IgD-negative memory B cell (primary cell): ENCODE measurements around the gene TNFRSF21. TPM values are rescaled to one million over a fixed set of nuclear protein-coding genes. Genes with fewer than 3 reads are reported as not detected.
A peak's percentile ranks its signal among the peaks of the same experiment; 100 is the strongest.
"Not testable (repeated sequence)": the region's sequence is repeated elsewhere in the genome, so short reads cannot be mapped to it uniquely, and the experiment has no call there.

Experiments
- H3K27ac Mint-ChIP-seq, 3 donors: one replicate each; pipeline ENCODE4 v1.8.0; 2020 to 2022; ENCODE audit warnings: mild to moderate bottlenecking in 3 of 3, mixed read lengths in 3 of 3, moderate library complexity in 1 of 3
- H3K27me3 Mint-ChIP-seq: one replicate; pipeline ENCODE4 v1.8.0; 2021; ENCODE audit warnings: mixed read lengths
- H3K36me3 Mint-ChIP-seq: one replicate; pipeline ENCODE4 v1.8.0; 2020; ENCODE audit warnings: mild to moderate bottlenecking, mixed read lengths
- H3K4me1 Mint-ChIP-seq, 3 donors: one replicate each; pipeline ENCODE4 v1.8.0; 2020 to 2022; ENCODE audit warnings: mixed read lengths in 3 of 3, mild to moderate bottlenecking in 1 of 3
- H3K4me3 Mint-ChIP-seq, 4 donors: one replicate each; pipeline ENCODE4 v1.8.0; 2020 to 2022; ENCODE audit warnings: mild to moderate bottlenecking in 4 of 4, mixed read lengths in 4 of 4, moderate library complexity in 3 of 4
- H3K9me3 Mint-ChIP-seq, 3 donors: one replicate each; pipeline ENCODE4 v1.8.0; 2020 to 2021; ENCODE audit warnings: mixed read lengths in 3 of 3, mild to moderate bottlenecking in 1 of 3
- polyA plus RNA-seq: library from polyadenylated mRNA; unstranded; fragments of 300-500 nt; fragmentation: Illumina TruSeq; gene quantifications from one replicate; pipeline ENCODE4 v1.2.3, GENCODE V29; 2021

The TNFRSF21 gene
- polyA plus RNA-seq, 1 donor from 2014 or later: 0.31 TPM

DNA sequence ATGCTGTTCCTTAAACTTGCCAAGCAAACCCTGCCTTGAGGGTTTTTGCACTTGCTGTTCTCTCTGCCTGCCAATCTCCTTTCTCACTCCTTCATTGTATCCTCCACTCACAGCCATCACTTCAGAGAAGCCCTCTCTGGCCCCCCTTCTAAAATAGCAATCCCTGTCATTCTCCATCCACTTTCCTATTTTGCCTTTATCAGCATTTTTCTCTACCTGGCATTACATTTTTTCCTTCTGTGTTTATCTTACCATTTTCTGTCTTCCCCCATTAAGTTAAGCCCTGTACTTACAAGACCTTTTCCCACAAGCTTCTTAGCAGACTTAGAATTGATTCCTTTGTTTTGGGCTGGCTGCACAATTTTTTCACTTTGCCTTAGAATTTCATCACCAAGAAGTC lies 26.6 kb upstream of the TNFRSF21 start:
- H3K27me3 Mint-ChIP-seq: peaks cover 1% of the 10 kb centered on the region
- H3K27ac Mint-ChIP-seq: peak overlapping the region in 1 of 3 donors; percentile 18
- H3K9me3 Mint-ChIP-seq: peaks cover 0 to 2% (median 0%) of the 10 kb centered on the region in 3 donors
- H3K36me3 Mint-ChIP-seq: no peaks in the 10 kb centered on the region
- peaks cover 8 to 15% (median 15%) of the 10 kb centered on the region in 3 donors for H3K4me1 Mint-ChIP-seq
- H3K4me3 Mint-ChIP-seq: peak overlapping the region in 1 of 4 donors; percentile 83

- H3K27me3 Mint-ChIP-seq: peaks cover 1% of the 10 kb centered on the region
- no peaks in the 10 kb centered on the region for H3K36me3 Mint-ChIP-seq
- peak overlapping the region in 2 of 3 donors; percentile 3 to 14 for H3K27ac Mint-ChIP-seq
- peak overlapping the region in 1 of 4 donors; percentile 11 for H3K4me3 Mint-ChIP-seq
- peaks cover 8 to 15% (median 15%) of the 10 kb centered on the region in 3 donors for H3K4me1 Mint-ChIP-seq
- H3K9me3 Mint-ChIP-seq: peaks cover 0 to 4% (median 0%) of the 10 kb centered on the region in 3 donors
These were observed 25.8 kb upstream of the TNFRSF21 start for GRCh38 chr6:47335466-47335865.

DNA sequence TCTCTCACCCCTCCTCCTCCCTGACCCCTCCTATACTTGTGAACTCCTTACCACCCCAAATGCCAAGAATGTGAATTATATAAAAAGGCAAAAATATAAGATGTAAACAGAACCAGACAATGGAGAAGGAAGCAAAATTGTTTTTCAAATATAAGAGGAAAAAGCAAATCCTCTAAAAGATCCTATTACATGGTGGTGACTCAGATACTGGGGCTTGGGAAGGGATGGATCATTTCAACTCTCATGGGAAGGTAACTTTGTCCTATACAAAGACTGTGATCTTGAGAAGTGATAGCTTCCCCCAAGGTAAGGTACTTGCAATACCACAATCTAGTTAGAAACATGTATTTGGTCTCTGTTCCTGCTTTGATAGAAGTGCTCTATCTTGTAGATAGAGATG lies 24.6 kb upstream of the TNFRSF21 start:
- Mint-ChIP-seq H3K4me1 (peaks cover 8 to 15% (median 15%) of the 10 kb centered on the region in 3 donors), H3K9me3 (peaks cover 0 to 4% (median 0%) of the 10 kb centered on the region in 3 donors), H3K27me3 (peaks cover 2% of the 10 kb centered on the region), H3K4me3 (no peak overlapping the region), H3K27ac (no peak overlapping the region), H3K36me3 (no peaks in the 10 kb centered on the region)

DNA sequence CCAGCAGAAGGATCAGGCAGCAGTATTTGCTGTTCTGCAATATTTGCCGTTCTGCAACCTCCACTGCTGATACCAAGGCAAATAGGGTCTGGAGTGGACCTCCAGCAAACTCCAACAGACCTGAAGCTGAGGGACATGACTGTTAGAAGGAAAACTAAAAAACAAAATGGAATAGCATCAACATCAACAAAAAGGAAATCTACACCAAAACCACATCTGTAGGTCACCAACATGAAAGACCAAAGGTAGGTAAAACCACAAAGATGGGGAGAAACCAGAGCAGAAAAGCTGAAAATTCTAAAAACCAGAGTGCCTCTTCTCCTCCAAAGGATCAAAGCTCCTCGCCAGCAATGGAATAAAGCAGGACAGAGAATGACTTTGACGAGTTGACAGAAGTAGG lies 18.9 kb upstream of the TNFRSF21 start:
- H3K27me3 Mint-ChIP-seq, H3K9me3 Mint-ChIP-seq: not testable (repeated sequence)

DNA sequence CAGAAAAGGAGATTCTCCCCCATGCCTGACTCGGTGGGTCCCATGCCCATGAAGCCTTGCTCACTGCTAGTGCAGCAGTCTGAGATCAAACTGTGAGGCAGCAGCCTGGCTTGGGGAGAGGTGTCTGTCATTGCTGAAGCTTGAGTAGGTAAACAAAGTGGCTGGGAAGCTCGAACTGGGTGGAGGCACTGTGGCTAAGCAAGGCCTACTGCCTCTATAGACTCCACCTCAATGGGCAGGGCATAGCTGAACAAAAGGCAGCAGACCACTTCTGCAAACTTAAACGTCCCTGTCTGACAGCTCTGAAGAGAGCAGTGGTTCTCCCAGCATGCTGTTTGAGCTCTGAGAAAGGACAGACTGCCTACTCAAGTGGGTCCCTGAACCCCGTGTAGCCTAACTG lies 18.4 kb upstream of the TNFRSF21 start:
- H3K4me1 Mint-ChIP-seq, H3K36me3 Mint-ChIP-seq, H3K9me3 Mint-ChIP-seq, H3K27ac Mint-ChIP-seq, H3K27me3 Mint-ChIP-seq, H3K4me3 Mint-ChIP-seq: not testable (repeated sequence)

More for the DNA sequence above, 18.9 kb upstream of the TNFRSF21 start:
- not testable (repeated sequence) for H3K4me1 Mint-ChIP-seq, H3K36me3 Mint-ChIP-seq, H3K27ac Mint-ChIP-seq, H3K4me3 Mint-ChIP-seq

- Mint-ChIP-seq H3K36me3 (peaks cover 2% of the 10 kb centered on the region), H3K27me3 (peaks cover 17% of the 10 kb centered on the region), H3K9me3 (peaks cover 0 to 5% (median 5%) of the 10 kb centered on the region in 3 donors), H3K4me3 (no peak overlapping the region), H3K27ac (no peak overlapping the region), H3K4me1 (peaks cover 0 to 2% (median 0%) of the 10 kb centered on the region in 3 donors)
These were observed 14.2 kb upstream of the TNFRSF21 start for GRCh38 chr6:47323887-47324286.

DNA sequence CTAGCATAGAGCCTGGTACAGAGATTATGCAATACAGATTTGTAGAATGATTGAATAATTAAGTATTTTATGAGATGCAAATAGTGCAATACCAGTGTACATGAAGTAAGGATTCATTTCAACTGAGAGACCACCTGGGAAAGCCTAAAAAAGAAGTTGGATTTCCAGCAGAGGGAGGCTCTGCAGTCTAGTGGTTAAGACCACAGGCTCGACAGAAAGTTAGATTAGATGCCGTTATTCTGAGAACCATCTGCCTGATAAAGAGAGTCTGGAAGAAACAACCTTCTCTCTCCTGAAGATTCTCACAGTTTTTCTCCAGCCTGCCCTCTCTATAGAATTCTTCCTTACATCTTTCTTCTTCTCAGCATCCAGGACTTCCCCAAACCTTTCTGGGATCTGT lies 13.6 kb upstream of the TNFRSF21 start:
- Mint-ChIP-seq H3K27ac (no peak overlapping the region), H3K4me1 (peaks cover 0 to 2% (median 0%) of the 10 kb centered on the region in 3 donors), H3K9me3 (peaks cover 0 to 5% (median 5%) of the 10 kb centered on the region in 3 donors), H3K4me3 (no peak overlapping the region), H3K27me3 (peaks cover 15% of the 10 kb centered on the region), H3K36me3 (peaks cover 2% of the 10 kb centered on the region)

DNA sequence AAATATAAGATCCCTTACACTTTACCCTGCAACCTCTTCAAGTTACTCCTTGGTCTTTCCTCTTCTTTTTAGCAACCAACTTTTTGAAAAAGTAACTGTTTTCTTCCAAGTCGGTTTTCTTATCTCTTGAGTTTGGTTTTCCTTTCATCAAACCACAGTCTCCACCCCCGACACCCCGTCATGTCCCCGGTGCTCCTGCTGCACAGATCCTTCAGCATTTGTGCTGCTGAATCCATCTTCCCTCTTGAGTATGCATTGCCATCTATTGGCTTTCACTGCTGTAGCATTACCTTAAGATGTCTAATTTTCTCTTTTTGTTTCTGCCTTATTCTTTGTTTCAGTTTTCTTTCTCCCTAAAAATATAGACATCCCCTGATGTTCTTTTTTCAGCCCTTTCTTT lies 11.9 kb upstream of the TNFRSF21 start:
- Mint-ChIP-seq H3K27me3 (peaks cover 28% of the 10 kb centered on the region), H3K4me3 (no peak overlapping the region), H3K4me1 (peaks cover 0 to 2% (median 0%) of the 10 kb centered on the region in 3 donors), H3K27ac (no peak overlapping the region), H3K36me3 (peaks cover 2% of the 10 kb centered on the region), H3K9me3 (peaks cover 0 to 5% (median 3%) of the 10 kb centered on the region in 3 donors)

GRCh38 chr6:47319867-47320266 lies 10.2 kb upstream of the TNFRSF21 start:
- Mint-ChIP-seq H3K27ac (peak overlapping the region in 1 of 3 donors; percentile 78), H3K27me3 (peaks cover 39% of the 10 kb centered on the region), H3K4me1 (peaks cover 0 to 2% (median 0%) of the 10 kb centered on the region in 3 donors), H3K9me3 (peaks cover 0 to 10% (median 3%) of the 10 kb centered on the region in 3 donors), H3K4me3 (no peak overlapping the region), H3K36me3 (peaks cover 2% of the 10 kb centered on the region)

- Mint-ChIP-seq H3K27me3 (peaks cover 40% of the 10 kb centered on the region), H3K4me3 (no peak overlapping the region), H3K9me3 (peaks cover 0 to 10% (median 3%) of the 10 kb centered on the region in 3 donors), H3K4me1 (peaks cover 0 to 2% (median 0%) of the 10 kb centered on the region in 3 donors), H3K36me3 (peaks cover 2% of the 10 kb centered on the region), H3K27ac (no peak overlapping the region)
These were observed 9.7 kb upstream of the TNFRSF21 start for GRCh38 chr6:47319382-47319781.

DNA sequence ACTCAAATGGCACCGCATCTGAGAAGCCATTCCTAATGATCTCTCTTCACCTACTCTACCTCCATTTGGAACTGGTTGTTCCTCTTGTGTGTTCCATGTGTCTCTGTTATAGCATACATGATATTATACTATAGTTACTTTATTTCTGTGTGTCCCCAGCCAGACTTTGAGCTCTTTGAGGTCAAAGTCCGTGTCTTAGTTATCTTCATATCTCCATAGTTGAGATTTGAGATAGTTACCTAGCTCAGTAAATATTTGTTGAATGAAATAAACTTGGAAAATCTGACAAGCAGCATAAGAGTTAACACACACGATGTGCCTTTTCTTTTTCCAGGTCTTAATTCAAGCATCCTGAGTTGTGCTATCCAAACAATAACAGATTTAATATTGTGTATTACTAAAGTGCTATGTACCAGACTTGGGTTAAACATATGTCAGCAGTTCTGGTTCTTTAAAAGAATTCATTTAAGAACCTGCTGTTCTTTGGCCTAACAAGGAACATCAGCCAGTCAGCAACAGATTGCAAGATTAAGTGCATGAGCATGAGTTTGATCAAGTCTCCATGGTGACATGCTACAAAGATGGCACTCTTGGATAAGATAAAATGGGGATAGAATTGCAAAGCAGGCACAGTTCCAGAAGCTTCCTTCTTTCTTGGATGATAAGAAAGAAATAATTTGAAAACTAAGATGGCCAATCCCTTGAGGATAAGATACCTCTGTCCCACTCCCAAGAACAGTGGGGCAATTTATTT lies 8.7 kb upstream of the TNFRSF21 start:
- Mint-ChIP-seq H3K4me3 (no peak overlapping the region), H3K4me1 (peaks cover 0 to 2% (median 0%) of the 10 kb centered on the region in 3 donors), H3K36me3 (peaks cover 2% of the 10 kb centered on the region), H3K27me3 (peaks cover 40% of the 10 kb centered on the region), H3K9me3 (peaks cover 0 to 10% (median 3%) of the 10 kb centered on the region in 3 donors), H3K27ac (no peak overlapping the region)

DNA sequence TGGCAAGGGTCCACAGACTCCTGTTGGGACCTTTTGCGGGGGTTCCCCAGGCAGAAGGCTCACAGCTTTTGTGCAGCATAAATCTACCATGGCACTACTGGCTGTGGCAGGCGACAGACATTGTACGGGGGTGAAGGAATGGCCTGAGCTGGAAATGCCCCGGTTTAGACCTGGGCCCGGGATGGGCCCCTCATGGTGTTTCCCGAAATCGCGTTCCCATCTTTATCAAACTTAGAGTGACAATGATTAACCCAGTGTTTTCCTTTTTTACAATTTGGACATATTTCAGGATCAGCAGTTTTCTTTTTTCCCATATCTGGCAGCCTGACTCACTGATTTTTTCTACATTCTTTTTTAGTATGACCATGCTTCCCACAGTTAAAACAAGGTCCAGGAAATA lies 5.5 kb upstream of the TNFRSF21 start:
- H3K27me3 Mint-ChIP-seq: peaks cover 34% of the 10 kb centered on the region
- H3K36me3 Mint-ChIP-seq, H3K4me3 Mint-ChIP-seq, H3K9me3 Mint-ChIP-seq, H3K4me1 Mint-ChIP-seq, H3K27ac Mint-ChIP-seq: not testable (repeated sequence)

- peak overlapping the region; percentile 77 to 93 (median 86) for H3K4me3 Mint-ChIP-seq
- H3K9me3 Mint-ChIP-seq: no peaks in the 10 kb centered on the region
- no peaks in the 10 kb centered on the region for H3K36me3 Mint-ChIP-seq
- H3K27ac Mint-ChIP-seq: no peak overlapping the region
- H3K27me3 Mint-ChIP-seq: peaks cover 39% of the 10 kb centered on the region
- peaks cover 4 to 7% (median 5%) of the 10 kb centered on the region in 3 donors for H3K4me1 Mint-ChIP-seq
These were observed 401 bp upstream of the TNFRSF21 start for GRCh38 chr6:47310131-47310480.

DNA sequence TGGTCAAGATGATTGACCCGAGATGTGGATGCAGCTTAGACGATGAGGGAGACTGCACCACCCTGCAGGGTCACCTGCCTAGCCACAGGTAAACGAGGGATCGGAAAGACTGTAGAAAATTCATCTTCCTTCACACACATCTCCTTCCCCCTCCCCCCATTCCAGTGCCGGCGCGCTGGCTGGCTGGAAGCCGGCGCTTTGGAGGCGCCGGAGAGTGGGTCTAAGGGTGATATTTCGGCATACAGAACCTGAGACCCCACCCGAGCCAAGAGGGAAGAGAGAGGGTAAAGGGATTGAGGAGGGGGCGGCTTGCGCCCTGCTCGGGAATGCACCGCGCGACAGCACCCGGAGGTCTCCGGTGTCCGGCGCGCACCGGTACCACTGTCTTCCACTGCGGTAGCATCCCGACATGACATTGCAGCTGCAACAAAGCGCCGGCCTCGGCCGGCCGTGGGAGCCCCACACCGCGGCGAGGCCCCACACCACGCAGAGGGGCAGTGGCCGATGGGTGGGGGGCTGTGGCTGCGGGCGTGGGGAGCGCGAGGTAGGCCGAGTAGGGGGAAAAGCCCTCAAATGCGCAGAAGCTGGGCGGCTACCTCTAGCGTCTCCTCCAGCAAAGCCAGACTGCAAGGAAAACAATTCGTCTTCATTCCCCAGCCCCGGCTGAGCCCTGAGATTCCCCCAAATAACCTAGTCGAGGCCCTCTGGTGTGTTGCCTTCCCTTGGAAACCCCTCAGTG lies 984 bp downstream of the TNFRSF21 start:
- H3K9me3 Mint-ChIP-seq: no peaks in the 10 kb centered on the region
- no peaks in the 10 kb centered on the region for H3K36me3 Mint-ChIP-seq
- H3K27me3 Mint-ChIP-seq: peaks cover 35% of the 10 kb centered on the region
- peaks cover 4 to 7% (median 5%) of the 10 kb centered on the region in 3 donors for H3K4me1 Mint-ChIP-seq
- peak overlapping the region; percentile 7 to 84 (median 77) for H3K4me3 Mint-ChIP-seq
- no peak overlapping the region for H3K27ac Mint-ChIP-seq

GRCh38 chr6:47308198-47308517 lies 1.5 kb downstream of the TNFRSF21 start:
- no peaks in the 10 kb centered on the region for H3K9me3 Mint-ChIP-seq
- peaks cover 4 to 7% (median 5%) of the 10 kb centered on the region in 3 donors for H3K4me1 Mint-ChIP-seq
- peak overlapping the region in 3 of 4 donors; percentile 7 to 84 (median 84) for H3K4me3 Mint-ChIP-seq
- peaks cover 35% of the 10 kb centered on the region for H3K27me3 Mint-ChIP-seq
- H3K36me3 Mint-ChIP-seq: no peaks in the 10 kb centered on the region
- peak overlapping the region in 1 of 3 donors; percentile 6 for H3K27ac Mint-ChIP-seq
